GM21576 (cell line): ENCODE data around the gene ACVR2B.
A peak's percentile ranks its signal among the peaks of the same experiment; 100 is the strongest.

Experiments
- ATAC-seq: cut with Tn5 transposase; IDR thresholded peaks from one replicate; pipeline ENCODE4 v1.9.1; 2021; ENCODE audit warnings: mild to moderate bottlenecking, moderate library complexity; ENCODE audit not compliant: unreplicated experiment

Gene ACVR2B

DNA sequence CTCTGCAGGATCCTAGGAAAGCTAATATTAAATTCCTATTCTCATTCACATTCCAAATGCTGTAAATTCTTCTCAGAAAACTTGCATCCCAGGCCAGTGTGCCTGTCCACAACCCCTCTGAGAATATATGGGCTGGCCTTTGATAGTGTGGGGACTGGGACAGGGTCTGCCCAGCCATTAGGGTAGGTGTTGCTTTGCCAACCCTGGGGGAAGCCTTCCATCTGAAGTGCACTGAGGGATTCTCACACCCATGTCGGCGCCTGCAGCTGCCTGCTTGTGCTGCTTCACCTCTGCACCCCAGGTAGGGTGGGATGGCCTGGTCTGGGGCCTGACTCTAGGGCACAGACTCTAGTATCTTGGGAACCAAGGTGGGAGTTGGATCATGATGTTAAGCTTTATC is 27.2 kb downstream of the ACVR2B start:
- ATAC-seq = no peak

DNA sequence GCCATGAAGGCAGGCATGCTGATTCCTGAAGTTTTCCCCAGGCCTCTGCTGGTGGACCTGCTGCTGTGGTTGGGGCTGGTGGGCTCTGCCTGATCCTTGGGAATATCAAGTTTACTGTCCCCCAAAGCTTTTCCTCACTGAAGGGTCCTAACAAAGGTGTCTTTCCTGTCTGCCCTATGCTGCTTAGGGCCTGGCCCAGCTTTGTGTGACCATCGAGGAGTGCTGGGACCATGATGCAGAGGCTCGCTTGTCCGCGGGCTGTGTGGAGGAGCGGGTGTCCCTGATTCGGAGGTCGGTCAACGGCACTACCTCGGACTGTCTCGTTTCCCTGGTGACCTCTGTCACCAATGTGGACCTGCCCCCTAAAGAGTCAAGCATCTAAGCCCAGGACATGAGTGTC is 29.3 kb downstream of the ACVR2B start:
- no peak for ATAC-seq

DNA sequence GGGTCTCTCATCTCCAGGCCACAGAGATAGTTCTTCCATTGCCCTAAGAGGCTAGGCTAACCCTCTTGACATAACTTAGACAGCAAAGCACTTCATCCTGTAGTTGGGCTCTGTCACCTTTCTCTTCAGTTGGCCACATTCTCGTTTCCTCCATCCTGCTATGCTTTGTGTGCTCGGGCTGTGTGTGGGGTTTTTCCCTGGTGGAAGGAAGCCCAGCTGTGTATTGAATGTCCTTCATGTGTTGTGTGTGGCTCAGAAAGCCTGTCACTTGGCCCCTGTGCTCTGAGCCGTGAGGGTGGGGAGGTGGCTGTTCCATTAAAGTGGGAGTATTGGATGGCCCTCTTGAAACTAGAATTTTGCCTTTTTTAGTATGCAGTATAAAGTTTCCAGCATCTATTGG is 33.6 kb downstream of the ACVR2B start:
- peak; percentile 98 for ATAC-seq

DNA sequence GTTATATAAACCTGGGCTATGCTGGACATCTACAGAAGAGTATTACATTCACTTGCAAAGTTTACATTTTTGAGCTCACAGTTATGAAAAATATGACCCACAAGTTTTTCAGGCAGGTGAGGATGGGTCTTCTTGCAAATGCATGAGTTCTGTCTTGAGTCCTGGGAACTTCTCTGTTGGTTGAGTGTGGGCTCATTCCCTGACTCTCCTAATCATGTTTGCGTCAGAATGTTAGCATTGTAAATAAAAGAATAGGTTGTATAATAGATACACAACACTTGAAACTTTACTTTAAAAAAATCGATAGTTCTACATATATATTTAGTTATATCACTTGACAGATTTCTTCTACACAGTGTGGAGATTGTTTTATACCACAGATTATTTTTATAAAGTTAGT is 35.3 kb downstream of the ACVR2B start:
- no peak for ATAC-seq

DNA sequence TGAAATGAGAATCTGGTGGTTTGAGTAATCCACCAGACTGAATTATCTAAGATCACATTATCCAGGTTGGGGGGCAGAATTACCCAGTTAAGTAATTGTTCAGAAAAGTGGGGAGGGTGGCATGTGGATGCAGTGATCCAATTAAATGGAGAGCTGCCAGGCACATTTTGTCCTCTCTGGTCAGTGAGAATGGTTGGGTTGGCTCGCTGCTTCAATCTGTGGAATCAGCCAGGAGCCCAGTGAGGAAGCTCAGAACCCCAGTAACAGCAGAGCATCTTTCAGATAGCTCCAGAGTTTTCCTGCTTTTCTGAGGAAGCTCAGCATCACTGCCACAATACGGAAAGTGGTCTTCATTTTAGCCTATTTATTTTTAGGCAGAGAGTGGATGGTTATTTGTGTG is 36.1 kb downstream of the ACVR2B start:
- no peak for ATAC-seq

DNA sequence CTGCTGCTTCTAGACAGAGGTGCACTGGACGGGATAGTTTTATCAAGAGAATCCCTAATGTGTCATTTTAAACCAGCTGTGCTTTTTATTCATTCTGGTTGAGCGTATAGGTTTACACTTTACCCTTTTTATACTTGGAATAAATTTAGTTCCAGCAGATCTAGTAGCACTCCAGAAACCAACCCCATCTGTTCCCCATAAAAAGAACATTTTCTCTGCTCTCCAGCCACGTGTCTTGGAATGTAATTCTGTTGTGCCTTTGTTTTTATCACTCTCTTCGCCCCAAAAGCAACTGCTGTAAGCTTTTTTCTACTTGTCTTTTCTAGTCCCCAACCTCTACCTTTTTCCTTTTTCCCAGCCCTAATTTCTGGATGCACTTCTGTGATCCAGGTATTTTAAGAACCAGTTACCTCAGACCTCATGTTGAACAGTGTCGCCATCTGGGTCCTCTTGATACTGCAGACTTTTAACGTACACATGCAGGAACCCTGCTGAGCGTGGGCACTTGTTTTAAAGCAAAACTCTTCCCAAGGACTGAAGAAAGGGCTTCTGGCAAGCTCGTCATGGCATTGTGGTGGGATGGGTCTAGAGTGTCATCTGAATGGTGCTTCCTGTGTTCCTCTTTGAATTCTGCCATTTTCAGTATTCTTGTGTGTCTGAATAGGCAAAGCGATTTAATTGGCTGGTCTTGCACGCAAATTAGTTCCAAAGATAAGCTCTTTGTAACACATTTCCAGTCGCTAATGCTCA is 36.8 kb downstream of the ACVR2B start:
- ATAC-seq = no peak

DNA sequence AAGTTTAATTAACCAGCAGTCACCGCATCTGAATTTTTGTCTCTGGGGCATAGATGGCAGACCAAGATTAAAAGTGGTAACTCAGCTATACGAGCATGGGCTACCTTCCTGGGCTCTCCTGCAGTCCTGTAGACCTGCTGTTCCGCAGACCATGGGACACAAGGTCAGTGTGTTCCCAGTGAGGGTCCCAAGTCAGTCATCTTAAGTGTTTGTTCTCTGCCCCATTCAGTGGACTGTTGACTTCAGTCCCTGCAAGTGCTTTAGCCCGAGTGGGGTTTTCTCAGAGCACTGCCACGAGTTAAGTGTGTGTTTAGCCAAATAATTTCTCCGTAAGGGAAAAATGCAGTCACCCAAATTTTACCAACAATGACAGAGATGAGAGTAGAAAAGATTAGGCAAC is 37.5 kb downstream of the ACVR2B start:
- ATAC-seq = no peak

DNA sequence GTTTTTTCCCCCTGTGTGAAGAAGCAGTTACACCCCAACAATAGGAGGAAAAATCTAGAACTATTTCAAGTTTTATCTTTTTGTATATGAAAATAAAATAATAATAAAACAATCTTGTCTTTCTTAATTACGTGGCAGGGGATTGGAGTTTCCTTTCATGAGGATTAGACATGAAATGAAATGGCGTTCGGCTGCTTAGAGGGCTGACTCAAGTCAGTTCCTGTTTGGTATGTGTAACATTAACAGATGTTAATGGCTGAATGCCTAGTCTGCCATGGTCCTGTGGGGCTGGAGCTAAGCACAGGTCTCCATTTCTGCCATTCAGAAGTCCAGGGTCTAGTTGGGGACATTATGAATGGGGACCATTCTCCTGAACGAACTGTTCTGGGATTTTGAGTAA is 39.3 kb downstream of the ACVR2B start:
- ATAC-seq = no peak

DNA sequence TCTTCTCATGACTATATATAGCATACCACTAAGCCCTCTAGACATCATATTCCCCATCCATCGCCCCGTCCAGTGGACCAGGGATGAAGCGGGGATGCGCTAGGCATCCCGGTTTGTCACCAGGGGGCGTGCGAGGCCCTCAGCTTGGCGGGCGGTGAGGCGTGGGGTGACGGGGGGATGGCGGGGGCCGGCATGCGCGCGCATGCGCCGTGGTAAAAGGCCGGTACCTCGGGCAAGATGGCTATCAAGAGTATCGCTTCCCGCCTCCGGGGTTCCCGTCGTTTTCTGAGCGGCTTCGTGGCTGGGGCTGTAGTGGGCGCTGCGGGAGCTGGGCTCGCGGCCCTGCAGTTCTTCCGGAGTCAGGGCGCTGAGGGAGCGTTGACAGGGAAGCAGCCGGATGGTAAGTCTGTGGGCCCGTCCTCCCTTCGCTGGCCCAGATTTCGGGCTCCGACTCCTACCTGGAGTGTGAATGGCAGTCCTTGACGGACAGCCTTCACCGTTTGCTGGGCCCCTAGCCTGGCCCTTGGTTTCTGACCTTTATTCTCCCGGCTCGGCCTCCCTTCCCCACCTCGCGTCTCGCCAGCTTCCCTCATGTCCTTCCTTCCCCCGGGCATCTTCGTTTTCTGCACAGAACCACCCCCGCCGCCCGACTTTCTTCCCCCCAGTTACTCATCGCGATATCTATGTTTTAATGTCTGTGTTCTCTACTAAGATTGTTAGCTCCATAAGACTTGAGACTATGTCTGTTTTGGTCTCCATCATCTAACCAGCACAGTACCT is 42.6 kb downstream of the ACVR2B start, which contains the start of gene EXOG:
Gene EXOG (plus strand): TSS at position 210 of the 780 bp plus-strand sequence. CDS start 28 bp downstream, at position 238.
- peak; percentile 89 for ATAC-seq

DNA sequence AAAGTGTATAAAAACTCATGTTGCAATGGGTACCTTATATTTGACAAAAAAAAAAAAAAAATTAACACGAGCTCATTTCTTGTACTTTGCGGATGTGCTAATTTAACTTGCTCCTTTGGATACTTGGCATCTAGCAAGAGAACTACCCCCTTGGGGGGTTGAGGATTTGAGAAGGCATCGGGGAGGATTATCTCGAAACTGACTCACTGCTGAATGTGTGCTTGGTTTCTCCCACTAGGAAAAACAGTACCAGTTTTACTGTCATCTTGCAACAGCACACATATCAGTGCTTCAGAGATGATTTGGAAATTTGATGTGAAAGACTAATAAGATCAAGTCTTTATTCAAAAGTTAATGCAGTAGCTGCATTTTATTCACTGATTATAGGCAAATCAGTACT is 43.3 kb downstream of the ACVR2B start:
- ATAC-seq = no peak

DNA sequence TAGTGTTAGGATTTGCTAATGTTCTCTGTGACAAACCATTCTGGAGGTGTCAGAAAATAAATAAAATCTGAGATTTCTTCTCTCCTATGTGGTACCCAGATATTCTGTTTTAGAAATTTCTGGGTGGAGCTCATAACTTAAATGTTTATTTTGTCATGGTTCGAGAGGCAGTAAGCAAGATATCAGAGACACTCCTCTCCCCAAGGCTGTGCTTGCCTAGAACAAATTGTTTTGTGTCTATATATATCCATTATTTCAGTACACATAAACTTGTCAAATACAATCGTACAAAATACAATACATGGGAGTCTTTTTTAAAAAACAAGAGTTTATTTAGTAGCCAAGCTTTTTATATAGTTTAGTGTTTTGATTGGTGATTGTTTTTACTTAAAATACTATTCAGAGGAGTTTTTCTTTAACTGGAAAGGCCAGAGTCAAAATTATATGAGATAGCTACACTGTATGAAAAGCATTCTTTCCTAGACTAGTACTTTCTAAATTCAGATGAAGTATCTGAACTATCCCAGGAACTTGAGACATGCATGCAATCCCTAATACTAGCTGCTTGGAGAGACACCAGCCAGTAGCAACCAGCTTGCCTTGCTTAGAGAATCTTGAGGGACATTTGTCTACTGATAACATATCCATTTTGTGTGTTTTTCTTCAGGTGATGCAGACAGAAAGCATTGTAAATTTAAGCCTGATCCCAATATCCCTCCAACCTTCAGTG is 47.2 kb downstream of the ACVR2B start:
- ATAC-seq = no peak

DNA sequence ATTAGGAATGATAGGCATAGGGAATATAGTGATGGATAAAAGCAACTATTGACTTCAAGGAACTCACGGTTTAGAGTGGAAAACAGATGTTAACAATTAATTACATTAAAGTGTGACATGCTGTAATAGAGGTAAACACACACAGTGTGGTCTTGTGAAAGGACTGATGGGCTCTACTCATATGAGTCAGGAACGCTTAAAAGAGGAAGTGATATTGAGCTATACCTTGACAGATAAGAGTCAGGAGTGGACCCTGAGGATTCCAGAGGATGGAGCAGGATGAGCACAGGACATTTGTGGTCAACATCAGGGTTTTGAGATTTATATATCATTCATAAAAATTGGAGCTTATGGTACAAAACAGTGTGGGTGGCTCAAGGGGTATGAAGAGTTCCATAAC is 53.4 kb downstream of the ACVR2B start:
- peak; percentile 95 for ATAC-seq

DNA sequence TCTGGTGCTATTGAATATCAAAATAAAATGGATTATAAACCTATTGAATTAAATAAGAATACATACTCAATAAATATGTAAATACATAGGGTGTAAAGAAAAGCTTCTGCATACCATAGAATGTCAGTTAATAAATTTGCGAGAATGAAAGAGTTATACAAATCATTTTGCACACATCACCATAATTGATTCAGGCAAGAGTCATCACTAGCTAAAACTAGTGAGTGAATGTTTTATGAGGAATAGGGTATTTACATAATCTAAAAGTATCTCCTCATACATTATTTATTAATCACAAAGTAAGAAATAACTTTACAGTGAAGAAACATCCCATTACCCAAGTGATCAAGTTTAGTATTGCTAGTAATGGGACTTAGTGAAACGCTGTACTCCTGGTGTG is 56.0 kb downstream of the ACVR2B start:
- ATAC-seq = no peak

DNA sequence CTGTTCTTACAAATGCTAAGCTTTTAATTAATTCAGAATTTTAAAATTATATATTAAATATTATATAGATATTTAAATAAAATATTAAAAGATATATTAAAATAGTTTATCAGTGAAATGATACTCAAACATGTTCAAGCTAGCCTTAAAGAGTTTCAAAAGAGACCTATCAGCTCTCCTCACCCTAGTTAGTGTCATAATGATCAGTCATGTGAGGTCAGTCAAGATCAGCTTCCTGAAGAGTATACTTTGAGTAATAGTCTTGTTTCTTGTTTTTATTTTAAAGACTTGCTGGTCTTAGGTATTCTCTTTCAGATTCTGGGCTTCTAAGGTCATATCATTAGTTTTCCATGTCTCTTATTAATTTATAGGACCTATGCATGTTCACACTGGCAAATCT is 56.9 kb downstream of the ACVR2B start:
- ATAC-seq = no peak

DNA sequence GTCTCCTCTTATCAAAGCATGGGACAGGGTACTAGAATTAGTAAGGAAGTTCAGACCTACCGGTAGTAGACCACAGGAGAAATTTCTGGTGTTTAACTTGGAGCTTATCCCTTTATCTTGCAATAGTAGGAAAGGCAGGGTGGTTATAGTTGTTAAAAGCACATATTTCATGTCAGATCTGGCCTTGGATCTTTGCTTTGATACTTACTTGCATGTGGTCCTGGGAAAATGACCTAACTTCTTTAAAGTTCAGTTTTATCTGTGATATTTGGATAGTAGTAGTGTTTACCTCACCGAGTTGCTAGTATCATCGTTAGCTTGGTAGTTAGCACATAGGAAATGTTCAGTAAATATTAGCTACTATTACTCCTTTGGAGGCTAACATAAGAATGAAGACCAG is 57.9 kb downstream of the ACVR2B start:
- ATAC-seq = no peak

DNA sequence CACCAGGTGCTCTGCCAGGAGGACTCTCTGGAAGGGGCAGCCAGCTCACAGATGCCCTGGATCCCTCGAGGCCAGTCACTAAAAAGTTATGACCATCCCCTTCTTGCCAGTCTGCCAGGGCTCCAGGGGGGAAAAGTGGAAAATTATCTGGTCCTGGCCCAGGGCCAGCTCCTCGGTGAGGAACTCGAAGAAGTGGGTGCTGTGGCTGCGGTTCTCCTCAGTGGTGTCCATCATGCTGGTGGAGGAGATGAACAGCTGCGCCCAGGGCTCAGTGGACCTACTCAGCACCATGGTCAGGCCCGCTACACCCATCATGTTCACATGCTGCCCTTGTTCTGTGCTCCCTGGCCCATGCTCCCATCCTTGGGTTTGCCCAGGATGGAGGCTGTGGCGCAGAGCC is 61.7 kb downstream of the ACVR2B start:
- ATAC-seq = no peak

DNA sequence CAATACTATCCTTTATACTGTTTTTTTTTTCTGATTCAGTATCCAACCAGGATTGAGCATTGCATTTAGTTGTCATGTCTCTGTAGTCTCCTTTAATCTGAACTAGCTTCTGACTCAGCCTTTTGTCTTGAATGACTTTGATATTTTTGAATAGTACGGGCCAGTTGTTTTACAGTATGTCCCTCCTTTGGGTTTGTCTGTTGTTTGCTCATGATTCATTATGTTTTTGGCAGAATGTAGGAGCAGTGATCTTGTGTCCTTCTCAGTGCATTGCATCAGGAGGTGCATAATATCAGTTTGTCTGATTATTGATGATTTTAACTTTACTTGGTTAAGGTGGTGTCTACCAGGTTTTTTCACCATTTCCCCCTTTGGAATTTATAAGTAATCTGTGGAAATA is 63.0 kb downstream of the ACVR2B start:
- ATAC-seq = no peak

DNA sequence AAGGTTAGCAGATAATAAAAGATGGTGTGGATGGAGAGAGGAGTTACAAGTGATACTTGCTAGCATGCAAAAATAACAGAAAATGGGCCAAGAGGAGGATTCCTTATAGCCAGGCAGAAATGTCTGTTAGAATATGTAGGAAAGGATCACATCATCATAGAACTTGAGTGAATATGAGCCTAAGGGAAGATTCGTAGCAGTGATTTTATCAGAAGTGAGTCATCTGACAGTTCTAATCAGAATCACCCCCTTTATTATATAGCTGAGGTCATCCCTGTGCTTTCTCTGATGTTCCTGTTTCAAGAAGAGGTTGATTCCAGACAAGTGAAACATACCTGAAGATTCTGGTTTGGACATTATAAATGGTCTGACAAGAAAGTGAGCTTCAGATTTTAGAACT is 65.3 kb downstream of the ACVR2B start:
- no peak for ATAC-seq

DNA sequence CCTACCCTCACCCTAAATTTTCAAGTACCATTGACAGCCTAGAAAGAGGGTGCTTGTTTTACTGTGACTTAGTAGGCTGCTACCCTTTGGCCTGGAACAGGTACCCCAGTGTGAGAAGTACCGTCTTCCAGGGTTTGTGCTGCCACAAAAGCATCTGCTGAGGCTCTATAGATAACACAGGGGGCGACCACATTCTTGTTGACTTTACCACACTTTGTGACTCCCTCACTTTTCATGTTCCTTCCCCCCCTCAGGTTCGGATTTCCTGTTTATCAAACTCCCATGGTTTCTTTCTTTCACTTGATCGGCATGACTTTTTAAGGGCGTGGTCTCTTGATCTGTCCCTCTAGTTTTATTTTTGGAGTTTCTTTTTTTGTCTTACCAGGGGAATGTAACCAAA is 66.0 kb downstream of the ACVR2B start:
- ATAC-seq = no peak

DNA sequence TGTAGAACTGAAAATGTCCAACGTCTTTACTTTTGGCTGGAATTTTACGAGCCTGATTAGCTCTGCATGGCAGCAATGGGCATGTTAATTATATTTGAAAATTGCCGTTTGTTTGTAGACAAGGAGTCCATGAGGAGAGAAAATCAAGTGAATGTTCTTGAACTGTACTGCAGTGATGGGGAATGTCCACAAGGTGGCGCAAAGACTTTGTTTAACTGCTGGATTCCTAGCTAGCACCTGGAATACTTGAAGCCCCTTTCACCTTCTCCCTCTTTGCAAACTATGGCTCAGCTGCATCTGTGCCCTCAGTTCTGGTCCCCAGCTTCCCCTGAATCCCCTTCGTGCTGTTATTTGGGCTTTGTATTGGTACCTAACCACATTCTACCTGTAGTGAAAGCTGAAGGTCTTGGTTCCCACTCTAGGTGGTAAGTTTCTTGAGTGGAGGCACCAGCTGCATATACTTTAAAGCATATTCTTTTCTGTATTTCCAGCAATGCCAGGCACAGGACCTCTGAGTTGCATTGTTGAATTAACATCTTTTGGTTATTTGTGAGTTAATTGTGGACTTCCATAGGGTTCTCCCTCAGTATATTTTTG is 67.8 kb downstream of the ACVR2B start:
- ATAC-seq = peak; percentile 62

DNA sequence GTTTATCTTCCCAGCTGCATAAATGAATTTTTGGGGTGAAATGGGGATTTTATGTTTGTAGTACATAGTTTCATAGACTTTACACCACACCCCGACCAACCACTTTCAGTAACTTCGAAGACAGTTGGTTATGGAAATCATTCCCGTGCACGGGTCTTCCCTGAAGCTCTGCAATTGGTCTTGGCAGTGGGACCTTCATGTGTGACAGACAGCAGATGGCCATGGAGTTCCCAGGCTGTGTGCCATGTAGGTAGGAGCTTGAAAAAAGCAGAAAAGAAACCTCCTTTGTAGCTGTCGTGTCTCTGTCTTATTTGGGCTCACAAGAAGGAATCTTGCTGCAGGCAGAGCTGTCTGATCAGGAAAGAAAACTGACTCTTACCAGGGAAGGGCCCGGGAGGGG is 68.3 kb downstream of the ACVR2B start:
- no peak for ATAC-seq
